CD14-positive monocyte (primary cell): ENCODE results near the gene DLG1. TPM values are rescaled to one million over a fixed set of nuclear protein-coding genes. Genes with fewer than 3 reads are reported as not detected.

Source experiments
- DNase-seq, 3 donors: peaks; one replicate each; pipeline ENCODE4 v3.0.0-alpha.2; 2011 to 2022
- H2AFZ ChIP-seq: 2 replicates; pipeline ENCODE4 v1.6.0; 2012; ENCODE audit warnings: mild to moderate bottlenecking, low read depth, low read length, inconsistent platforms; ENCODE audit not compliant: insufficient read depth, poor library complexity, severe bottlenecking
- H3K27ac ChIP-seq, 2 donors: 1 replicate in 1 of 2; 2 replicates in 1 of 2; pipeline ENCODE4 v1.5.1; 2012 to 2013; ENCODE audit warnings: low read length in 2 of 2, control low read depth in 1 of 2, inconsistent platforms in 1 of 2, low read depth in 1 of 2, mild to moderate bottlenecking in 1 of 2
- H3K27me3 ChIP-seq, 2 donors: one replicate each; pipeline versions ENCODE4 v1.6.0 to v1.6.1; 2011 to 2013; ENCODE audit warnings: low read length in 2 of 2; ENCODE audit not compliant: control insufficient read depth in 2 of 2, insufficient read depth in 2 of 2
- H3K36me3 ChIP-seq, 2 donors: replicated peaks in 1 of 2; 1 replicate in 1 of 2; 2 replicates in 1 of 2; pipeline versions ENCODE4 v1.5.1 to v1.6.1; 2012 to 2013; ENCODE audit warnings: low read length in 2 of 2, control low read depth in 1 of 2, inconsistent platforms in 1 of 2, mild to moderate bottlenecking in 1 of 2; ENCODE audit not compliant: insufficient read depth in 2 of 2, control insufficient read depth in 1 of 2
- H3K4me1 ChIP-seq, 2 donors: 1 replicate in 1 of 2; 2 replicates in 1 of 2; pipeline versions ENCODE4 v1.5.1 to v1.6.1; 2012 to 2013; ENCODE audit warnings: low read length in 2 of 2, control low read depth in 1 of 2, inconsistent platforms in 1 of 2, mild to moderate bottlenecking in 1 of 2, moderate library complexity in 1 of 2; ENCODE audit not compliant: insufficient read depth in 2 of 2, control insufficient read depth in 1 of 2
- H3K4me2 ChIP-seq: replicated peaks from 2 replicates; pipeline ENCODE3; 2012; ENCODE audit warnings: low read length, moderate library complexity, mild to moderate bottlenecking; ENCODE audit not compliant: poor library complexity, severe bottlenecking; ENCODE audit errors: extremely low read depth
- H3K4me3 ChIP-seq, 3 experiments: fragments of 200-600 bp in 1 of 3; sonication (generic) in 1 of 3; replicated peaks in 1 of 3; 1 replicate in 2 of 3; 2 replicates in 1 of 3; pipeline ENCODE4 v1.5.1; 2011 to 2013; ENCODE audit warnings: low read length in 3 of 3, mild to moderate bottlenecking in 3 of 3, control low read depth in 2 of 3, low read depth in 2 of 3, inconsistent platforms in 1 of 3, moderate library complexity in 1 of 3
- H3K79me2 ChIP-seq: 2 replicates; pipeline ENCODE4 v1.6.0; 2012; ENCODE audit warnings: mild to moderate bottlenecking, control low read depth, inconsistent platforms, low read length, moderate library complexity; ENCODE audit not compliant: insufficient read depth
- H3K9ac ChIP-seq: 2 replicates; pipeline ENCODE4 v1.6.0; 2017; ENCODE audit warnings: low read length, mild to moderate bottlenecking; ENCODE audit not compliant: insufficient read depth, poor library complexity, severe bottlenecking
- H3K9me3 ChIP-seq, 2 donors: replicated peaks in 1 of 2; 1 replicate in 1 of 2; 2 replicates in 1 of 2; pipeline versions ENCODE4 v1.5.1 to v1.6.1; 2012 to 2013; ENCODE audit warnings: low read length in 2 of 2, control low read depth in 1 of 2; ENCODE audit not compliant: control insufficient read depth in 1 of 2, insufficient read depth in 1 of 2
- H4K20me1 ChIP-seq: 2 replicates; pipeline ENCODE4 v1.6.0; 2012; ENCODE audit warnings: mild to moderate bottlenecking, low read length, control low read depth, moderate library complexity; ENCODE audit not compliant: insufficient read depth
- H3K27ac Mint-ChIP-seq, 7 donors: one replicate each; pipeline ENCODE4 v1.8.0; 2020; ENCODE audit warnings: mild to moderate bottlenecking in 7 of 7, mixed read lengths in 7 of 7, moderate library complexity in 6 of 7, inconsistent platforms in 2 of 7
- H3K27me3 Mint-ChIP-seq, 3 donors: one replicate each; pipeline ENCODE4 v1.8.0; 2021 to 2022; ENCODE audit warnings: low read depth in 3 of 3, mild to moderate bottlenecking in 3 of 3, mixed read lengths in 3 of 3, moderate library complexity in 3 of 3, inconsistent platforms in 1 of 3
- H3K36me3 Mint-ChIP-seq, 2 donors: one replicate each; pipeline ENCODE4 v1.8.0; 2020; ENCODE audit warnings: mixed read lengths in 2 of 2, inconsistent platforms in 1 of 2, mild to moderate bottlenecking in 1 of 2
- H3K4me1 Mint-ChIP-seq: one replicate; pipeline ENCODE4 v1.8.0; 2020; ENCODE audit warnings: mild to moderate bottlenecking, mixed read lengths
- H3K4me3 Mint-ChIP-seq, 2 donors: one replicate each; pipeline ENCODE4 v1.8.0; 2020; ENCODE audit warnings: mild to moderate bottlenecking in 2 of 2, mixed read lengths in 2 of 2, moderate library complexity in 1 of 2
- H3K9me3 Mint-ChIP-seq, 7 donors: one replicate each; pipeline ENCODE4 v1.8.0; 2020 to 2022; ENCODE audit warnings: mixed read lengths in 7 of 7, mild to moderate bottlenecking in 6 of 7, moderate library complexity in 6 of 7, inconsistent platforms in 2 of 7
- WGBS: methylation state at CpG from one replicate; pipeline ENCODE4 v1.1.5; 2013; ENCODE audit warnings: missing lambda C conversion rate; ENCODE audit not compliant: insufficient coverage; 5-methylcytosine and 5-hydroxymethylcytosine counted together
- intact Hi-C, 2 donors: fragments of 100-400 bp; cut with micrococcal nuclease; formaldehyde crosslinking; loops; one replicate each; pipeline versions ENCODE4 v1.15.0 to v1.15.1; 2023
- polyA plus RNA-seq, 3 donors: library from polyadenylated mRNA; depleted of rRNA in 1 of 3; unstranded in 2 of 3; stranded (reverse) in 1 of 3; fragments of 300-500 nt in 2 of 3; fragments of >200 nt in 1 of 3; fragmentation: Illumina TruSeq in 2 of 3; gene quantifications; 1 replicate in 2 of 3; 2 replicates in 1 of 3; pipeline ENCODE4 v1.2.3, GENCODE V29; 2012 to 2021
- TF ChIP-seq, protein P1 (sequence below): fragments of 200-600 bp; IDR thresholded peaks from one replicate; pipeline ENCODE4 v1.8.0; 2022; ENCODE audit warnings: antibody characterized with exemption, mild to moderate bottlenecking

DLG1 gene
- polyA plus RNA-seq, 3 donors, result 6.5 to 21.9 (median 10.2) TPM

DNA sequence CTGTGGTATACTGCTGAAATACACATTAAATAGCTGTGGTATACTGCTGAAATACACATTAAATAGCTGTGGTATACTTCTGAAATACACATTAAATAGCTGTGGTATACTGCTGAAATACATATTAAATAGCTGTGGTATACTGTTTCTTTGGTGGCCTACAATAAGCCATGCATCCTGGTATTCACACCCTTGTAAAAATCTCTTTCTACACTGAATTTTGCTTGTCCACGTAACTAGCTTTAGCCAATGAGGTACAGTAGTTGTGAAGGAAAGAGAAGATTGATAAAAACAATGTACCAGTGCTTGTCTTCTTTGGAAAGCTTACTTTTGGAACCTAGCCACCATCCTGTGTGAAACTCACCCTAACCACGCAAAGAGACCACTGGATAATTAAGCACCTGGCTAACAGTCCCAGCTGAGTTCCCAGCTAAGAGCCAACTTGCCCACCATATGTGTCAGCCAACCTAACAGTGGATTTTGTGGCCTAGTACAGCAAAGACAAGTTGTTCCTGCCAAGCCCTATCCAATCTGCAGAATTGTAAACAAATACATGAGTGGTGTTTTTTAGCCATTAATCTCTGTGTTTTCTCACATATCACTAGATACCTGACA lies 165.4 kb downstream of the DLG1 start:
- peaks cover 13 to 19% of the 10 kb centered on the region in 2 donors for H3K9me3 ChIP-seq
- H3K4me3 ChIP-seq, result no peak overlapping the region
- Mint-ChIP-seq H3K4me3 (no peak overlapping the region), H3K4me1 (peaks cover 9% of the 10 kb centered on the region), H3K27ac (no peak overlapping the region), H3K36me3 (peaks cover 45 to 47% of the 10 kb centered on the region in 2 donors), H3K27me3 (no peaks in the 10 kb centered on the region), H3K9me3 (peaks cover 6 to 19% (median 14%) of the 10 kb centered on the region in 7 donors)
- H3K4me1 ChIP-seq, result peaks cover 4 to 6% of the 10 kb centered on the region in 2 donors
- no peaks in the 10 kb centered on the region for H3K79me2 ChIP-seq
- DNase-seq, result no peak
- intact Hi-C loops, result no loop called here
- H3K27me3 ChIP-seq, result no peaks in the 10 kb centered on the region
- no peak overlapping the region for H3K27ac ChIP-seq
- WGBS, result 100% methylated on average over 1 of the region's 2 CpGs
- peaks cover 23 to 60% of the 10 kb centered on the region in 2 donors for H3K36me3 ChIP-seq
- no peak overlapping the region for H3K9ac ChIP-seq
- no peaks in the 10 kb centered on the region for H4K20me1 ChIP-seq
- no peak overlapping the region for H2AFZ ChIP-seq
- no peak overlapping the region for H3K4me2 ChIP-seq
- TF ChIP-seq, protein P1, sequence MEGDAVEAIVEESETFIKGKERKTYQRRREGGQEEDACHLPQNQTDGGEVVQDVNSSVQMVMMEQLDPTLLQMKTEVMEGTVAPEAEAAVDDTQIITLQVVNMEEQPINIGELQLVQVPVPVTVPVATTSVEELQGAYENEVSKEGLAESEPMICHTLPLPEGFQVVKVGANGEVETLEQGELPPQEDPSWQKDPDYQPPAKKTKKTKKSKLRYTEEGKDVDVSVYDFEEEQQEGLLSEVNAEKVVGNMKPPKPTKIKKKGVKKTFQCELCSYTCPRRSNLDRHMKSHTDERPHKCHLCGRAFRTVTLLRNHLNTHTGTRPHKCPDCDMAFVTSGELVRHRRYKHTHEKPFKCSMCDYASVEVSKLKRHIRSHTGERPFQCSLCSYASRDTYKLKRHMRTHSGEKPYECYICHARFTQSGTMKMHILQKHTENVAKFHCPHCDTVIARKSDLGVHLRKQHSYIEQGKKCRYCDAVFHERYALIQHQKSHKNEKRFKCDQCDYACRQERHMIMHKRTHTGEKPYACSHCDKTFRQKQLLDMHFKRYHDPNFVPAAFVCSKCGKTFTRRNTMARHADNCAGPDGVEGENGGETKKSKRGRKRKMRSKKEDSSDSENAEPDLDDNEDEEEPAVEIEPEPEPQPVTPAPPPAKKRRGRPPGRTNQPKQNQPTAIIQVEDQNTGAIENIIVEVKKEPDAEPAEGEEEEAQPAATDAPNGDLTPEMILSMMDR, result no peak

DNA sequence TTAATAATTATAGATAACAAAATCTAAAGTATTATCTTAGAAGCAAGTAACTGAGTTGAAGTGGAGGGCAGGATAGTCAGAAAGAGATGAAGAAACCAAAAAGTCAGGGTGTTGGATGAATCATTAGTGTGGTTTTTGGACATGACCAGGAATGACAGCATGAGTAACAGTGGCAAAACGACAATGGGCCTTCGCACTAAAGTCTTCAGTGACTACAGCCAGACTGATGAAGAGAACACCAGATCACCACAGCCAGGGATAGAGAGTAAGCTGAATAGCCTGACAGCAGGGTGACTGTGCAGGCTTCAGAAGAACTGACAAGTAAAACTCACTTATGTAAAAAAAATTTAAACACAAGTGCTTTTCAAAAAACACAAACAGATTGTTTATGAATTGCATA lies 172.8 kb downstream of the DLG1 start:
- Mint-ChIP-seq H3K9me3 (peaks cover 0 to 2% (median 0%) of the 10 kb centered on the region in 7 donors), H3K4me1 (peaks cover 4% of the 10 kb centered on the region), H3K36me3 (peaks cover 33 to 48% of the 10 kb centered on the region in 2 donors), H3K4me3 (no peak overlapping the region), H3K27ac (peak overlapping the region in 3 of 7 donors; percentile 3 to 23 (median 22)), H3K27me3 (peaks cover 0 to 1% (median 0%) of the 10 kb centered on the region in 3 donors)
- no peak overlapping the region for H3K27ac ChIP-seq
- no peaks in the 10 kb centered on the region for H3K4me1 ChIP-seq
- TF ChIP-seq, protein P1, result no peak
- no peaks in the 10 kb centered on the region for H4K20me1 ChIP-seq
- H3K4me2 ChIP-seq, result no peak overlapping the region
- no peaks in the 10 kb centered on the region for H3K27me3 ChIP-seq
- no peak overlapping the region for H3K9ac ChIP-seq
- intact Hi-C loops, result no loop called here
- H2AFZ ChIP-seq, result no peak overlapping the region
- no peaks in the 10 kb centered on the region for H3K9me3 ChIP-seq
- no CpG with 5 or more reads among the region's 2 CpGs for WGBS
- peak in 1 of 3 donors; percentile 13 for DNase-seq
- H3K79me2 ChIP-seq, result no peaks in the 10 kb centered on the region
- H3K36me3 ChIP-seq, result peaks cover 5 to 36% of the 10 kb centered on the region in 2 donors
- no peak overlapping the region for H3K4me3 ChIP-seq
